Kidney (tissue), 14 donors: ENCODE measurements around the gene WNT7A. TPM values are rescaled to one million over a fixed set of nuclear protein-coding genes. Genes with fewer than 3 reads are reported as not detected.

ENCODE experiments used
- DNase-seq, 5 donors: peaks; one replicate each; pipeline ENCODE4 v3.0.0-alpha.2; 2013 to 2020
- FAIRE-seq: peaks from 2 replicates; lab custom pipeline; 2012; peaks lifted over from hg19 to GRCh38; lab: Jason Lieb, UNC
- H3K27ac ChIP-seq, 2 donors: one replicate each; pipeline ENCODE4 v1.7.0; 2013; ENCODE audit warnings: low read depth in 2 of 2, low read length in 2 of 2, inconsistent platforms in 1 of 2
- H3K27me3 ChIP-seq: one replicate; pipeline ENCODE4 v1.7.1; 2013; ENCODE audit warnings: low read length, inconsistent platforms; ENCODE audit not compliant: control insufficient read depth, insufficient read depth
- H3K36me3 ChIP-seq, 3 donors: one replicate each; pipeline versions ENCODE4 v1.7.0 to v1.7.1; 2013; ENCODE audit warnings: low read length in 3 of 3, control low read depth in 1 of 3, inconsistent platforms in 1 of 3; ENCODE audit not compliant: insufficient read depth in 3 of 3, control insufficient read depth in 2 of 3
- H3K4me1 ChIP-seq, 3 donors: one replicate each; pipeline versions ENCODE4 v1.7.0 to v1.7.1; 2013; ENCODE audit warnings: low read length in 3 of 3, inconsistent platforms in 1 of 3, low read depth in 1 of 3; ENCODE audit not compliant: control insufficient read depth in 2 of 3, insufficient read depth in 2 of 3
- H3K4me3 ChIP-seq, 3 donors: one replicate each; pipeline versions ENCODE4 v1.7.0 to v1.8.1; 2013; ENCODE audit warnings: low read length in 3 of 3, control low read depth in 1 of 3, inconsistent platforms in 1 of 3
- H3K9ac ChIP-seq, 3 donors: one replicate each; pipeline versions ENCODE4 v1.7.0 to v1.7.1; 2013; ENCODE audit warnings: low read length in 3 of 3, control low read depth in 1 of 3, inconsistent platforms in 1 of 3
- H3K9me3 ChIP-seq, 3 donors: one replicate each; pipeline versions ENCODE4 v1.7.0 to v1.7.1; 2013; ENCODE audit warnings: low read length in 3 of 3, control low read depth in 1 of 3, inconsistent platforms in 1 of 3; ENCODE audit not compliant: control insufficient read depth in 2 of 3, insufficient read depth in 1 of 3
- CTCF ChIP-seq: IDR thresholded peaks from 3 replicates; pipeline ENCODE4 v1.5.1; 2012; ENCODE audit warnings: mild to moderate bottlenecking, moderate library complexity, borderline replicate concordance; ENCODE audit not compliant: insufficient read depth; ENCODE audit errors: extremely low read depth
- intact Hi-C: fragments of 100-400 bp; cut with DNase I; formaldehyde crosslinking; loops from one replicate; pipeline ENCODE4 v1.11.1; 2022
- polyA plus RNA-seq: library from polyadenylated mRNA; stranded (reverse); fragments of 350-450 nt; fragmentation: Illumina TruSeq; extraction: RNeasy Lipid Tissue Mini Kit (QIAGEN cat#74804); gene quantifications from one replicate; pipeline ENCODE4 v1.2.3, GENCODE V29; 2014; ENCODE audit warnings: low read depth, low replicate concordance; ENCODE audit not compliant: insufficient read depth
- total RNA-seq: library from RNA; stranded (reverse); fragmentation: NEBNext Ultra II Directional; extraction: Animal tissue kit (Norgen Biotek cat#: 25700); gene quantifications from one replicate; pipeline ENCODE4 v1.2.1, GENCODE V29; 2021
- donor health status: control.
- donor health status: control.
- donor health status: control.
- donor health status: control.
- donor health status: control.
- donor health status: DM: yes; HTN: yes; CAD: no.
- donor health status: Normal renal cell carcinoma (clear cell type).

Gene WNT7A
- total and polyA plus RNA-seq, 2 donors from 2014 or later, result 0.13 to 3.3 TPM

GRCh38 chr3:13836658-13837587 is 42.9 kb downstream of the WNT7A start:
- FAIRE-seq (no peak), DNase-seq (no peak)
- no peak overlapping the region for H3K4me3 ChIP-seq
- no peaks in the 10 kb centered on the region for H3K9me3 ChIP-seq
- H3K9ac ChIP-seq, result no peak overlapping the region
- H3K27ac ChIP-seq, result no peak overlapping the region
- intact Hi-C loops, result no loop called here
- H3K36me3 ChIP-seq, result no peaks in the 10 kb centered on the region
- no peaks in the 10 kb centered on the region for H3K4me1 ChIP-seq
- no peaks in the 10 kb centered on the region for H3K27me3 ChIP-seq
- TF ChIP-seq CTCF, result no peak

- intact Hi-C loops, result no loop called here
- DNase-seq (no peak), FAIRE-seq (no peak)
- H3K27me3 ChIP-seq, result no peaks in the 10 kb centered on the region
- no peaks in the 10 kb centered on the region for H3K4me1 ChIP-seq
- no peak overlapping the region for H3K9ac ChIP-seq
- H3K4me3 ChIP-seq, result no peak overlapping the region
- H3K9me3 ChIP-seq, result no peaks in the 10 kb centered on the region
- no peak overlapping the region for H3K27ac ChIP-seq
- H3K36me3 ChIP-seq, result no peaks in the 10 kb centered on the region
- no peak for TF ChIP-seq CTCF
Measured at GRCh38 chr3:13835246-13835645, 44.6 kb downstream of the WNT7A start.

GRCh38 chr3:13834258-13835035 is 45.4 kb downstream of the WNT7A start:
- H3K27me3 ChIP-seq, result no peaks in the 10 kb centered on the region
- no peak overlapping the region for H3K9ac ChIP-seq
- H3K4me3 ChIP-seq, result no peak overlapping the region
- FAIRE-seq, result no peak
- TF ChIP-seq CTCF, result no peak
- H3K9me3 ChIP-seq, result no peaks in the 10 kb centered on the region
- H3K27ac ChIP-seq, result no peak overlapping the region
- H3K36me3 ChIP-seq, result no peaks in the 10 kb centered on the region
- intact Hi-C loops, result no loop called here
- no peak for DNase-seq
- H3K4me1 ChIP-seq, result no peaks in the 10 kb centered on the region
